ENCODE results near the gene HSPG2.
"Not testable (repeated sequence)": the region's sequence is repeated elsewhere in the genome, so short reads cannot be mapped to it uniquely, and the experiment has no call there.

Gene HSPG2

DNA sequence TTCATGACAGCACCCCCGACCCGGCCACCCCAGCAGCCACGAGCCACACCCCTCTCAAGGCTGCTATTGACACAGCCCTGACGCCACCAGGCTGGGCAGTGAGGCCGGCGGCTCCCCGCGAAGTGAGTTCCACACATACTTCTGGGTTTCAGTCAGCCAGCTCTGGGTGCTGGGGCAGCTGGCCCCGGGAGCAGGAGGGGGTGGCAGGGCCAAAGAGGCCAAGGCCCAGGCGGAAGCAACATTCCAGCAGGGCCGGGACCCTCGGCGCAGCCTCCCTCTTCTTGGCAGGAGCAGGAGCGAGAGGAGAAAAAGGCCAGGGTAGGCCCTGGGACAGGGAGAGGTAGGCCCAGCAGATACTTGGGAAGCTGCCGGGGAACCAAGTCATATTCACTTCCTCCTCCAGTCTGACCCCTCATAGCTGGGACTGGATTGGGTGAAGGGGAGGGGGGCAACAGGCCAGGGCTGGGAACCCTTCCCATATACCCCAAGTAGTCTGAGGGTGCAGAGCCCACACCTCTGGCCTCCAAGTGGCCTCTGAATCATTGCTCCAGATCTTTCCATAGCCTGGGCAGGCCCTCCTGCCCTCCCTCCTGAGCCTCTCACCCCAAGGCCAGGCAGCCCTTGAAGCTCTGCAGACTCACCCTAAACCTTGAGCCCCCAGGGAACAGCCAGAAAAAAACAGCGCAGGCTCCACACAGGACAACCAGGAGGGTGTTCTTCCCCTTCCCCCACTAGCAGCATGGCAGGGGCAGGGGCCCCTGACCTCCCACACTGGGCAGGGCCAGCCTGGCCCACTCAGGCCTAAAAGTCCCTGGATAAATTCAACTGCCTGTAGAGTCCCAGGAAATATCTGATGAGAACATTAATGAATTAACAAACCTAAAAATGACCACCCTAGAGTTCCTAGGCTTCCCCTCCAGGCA, 5.7 kb downstream of the HSPG2 start:
- no peak for DNase-seq

DNA sequence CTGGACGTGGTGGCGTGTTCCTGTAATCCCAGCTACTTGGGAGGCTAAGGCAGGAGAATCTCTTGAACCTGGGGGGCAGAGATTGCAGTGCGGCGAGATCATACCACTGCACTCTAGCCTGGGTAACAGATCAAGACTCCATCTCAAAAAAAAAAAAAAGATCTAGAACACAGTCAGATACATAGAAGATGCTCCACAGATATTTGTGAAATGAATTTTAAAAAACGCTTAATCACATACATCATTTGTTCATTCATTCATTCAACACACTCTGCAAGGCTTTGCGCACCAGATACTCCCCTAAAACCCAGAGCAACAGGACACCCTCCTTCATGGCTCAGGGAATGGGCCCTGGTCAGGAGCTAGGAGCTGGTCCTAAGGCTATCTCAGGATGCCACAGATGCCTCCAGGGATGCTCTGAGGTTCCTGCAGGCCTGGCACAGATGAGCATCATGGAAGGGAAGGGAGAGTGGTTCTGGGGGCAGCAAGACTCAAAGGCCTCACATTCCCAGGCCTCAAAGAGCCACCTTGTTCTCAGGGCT, 6.4 kb downstream of the HSPG2 start:
- no peak for DNase-seq

DNA sequence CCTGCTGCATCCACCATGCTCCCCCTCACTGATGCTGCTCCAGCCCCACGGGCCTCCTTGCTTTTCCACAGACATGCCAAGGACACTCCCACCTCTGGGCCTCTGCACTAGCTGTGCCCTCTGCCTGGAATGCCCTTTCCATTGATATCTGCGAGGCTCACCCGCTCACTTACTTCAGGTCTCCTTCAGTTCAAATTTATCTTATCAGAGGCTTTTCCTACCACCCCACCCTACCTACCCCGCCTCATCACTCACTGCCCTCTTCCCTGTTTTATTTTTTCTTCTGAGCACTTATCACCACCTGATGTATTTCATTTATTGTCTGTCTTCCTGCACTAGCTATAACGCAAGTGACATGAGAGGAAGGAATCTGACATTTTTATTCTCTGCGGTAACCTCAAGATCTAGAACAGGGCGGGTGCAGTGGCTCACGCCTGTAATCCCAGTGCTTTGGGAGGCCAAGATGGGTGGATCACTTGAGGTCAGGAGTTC, 7.0 kb downstream of the HSPG2 start:
- DNase-seq: no peak

DNA sequence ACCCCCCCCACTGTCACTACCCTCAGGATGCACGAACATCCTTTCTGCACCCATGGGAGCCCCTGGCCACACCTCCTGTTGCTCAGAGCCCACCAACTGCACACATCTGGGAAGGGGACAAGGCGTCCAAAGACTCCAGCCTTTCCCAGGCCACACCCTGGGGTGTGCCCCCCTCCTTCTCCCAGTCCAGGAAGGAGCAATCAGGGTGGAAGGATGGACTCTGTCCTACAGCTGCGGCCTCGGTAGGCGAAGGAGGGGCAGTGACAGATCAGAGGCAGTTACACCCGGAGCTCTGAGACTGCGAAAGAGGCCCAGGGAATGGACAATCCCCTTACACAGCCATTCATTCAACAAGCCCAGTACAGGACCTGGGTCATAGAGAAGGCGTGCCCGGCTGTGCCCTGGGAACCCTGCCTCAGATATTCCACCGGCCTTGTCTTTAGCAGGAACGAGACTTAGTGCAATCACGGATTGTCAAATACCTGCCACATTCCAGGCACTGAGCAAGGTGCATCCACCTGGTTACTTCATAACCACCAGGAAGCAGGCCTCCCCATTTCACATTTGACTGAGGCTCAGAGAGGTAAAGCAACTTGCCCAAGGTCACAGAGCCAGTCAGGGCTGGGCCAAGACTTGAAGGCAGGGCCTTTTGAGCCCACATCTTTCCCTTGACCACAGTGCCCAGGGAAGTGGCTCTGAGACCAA, 9.4 kb downstream of the HSPG2 start:
- DNase-seq: no peak

DNA sequence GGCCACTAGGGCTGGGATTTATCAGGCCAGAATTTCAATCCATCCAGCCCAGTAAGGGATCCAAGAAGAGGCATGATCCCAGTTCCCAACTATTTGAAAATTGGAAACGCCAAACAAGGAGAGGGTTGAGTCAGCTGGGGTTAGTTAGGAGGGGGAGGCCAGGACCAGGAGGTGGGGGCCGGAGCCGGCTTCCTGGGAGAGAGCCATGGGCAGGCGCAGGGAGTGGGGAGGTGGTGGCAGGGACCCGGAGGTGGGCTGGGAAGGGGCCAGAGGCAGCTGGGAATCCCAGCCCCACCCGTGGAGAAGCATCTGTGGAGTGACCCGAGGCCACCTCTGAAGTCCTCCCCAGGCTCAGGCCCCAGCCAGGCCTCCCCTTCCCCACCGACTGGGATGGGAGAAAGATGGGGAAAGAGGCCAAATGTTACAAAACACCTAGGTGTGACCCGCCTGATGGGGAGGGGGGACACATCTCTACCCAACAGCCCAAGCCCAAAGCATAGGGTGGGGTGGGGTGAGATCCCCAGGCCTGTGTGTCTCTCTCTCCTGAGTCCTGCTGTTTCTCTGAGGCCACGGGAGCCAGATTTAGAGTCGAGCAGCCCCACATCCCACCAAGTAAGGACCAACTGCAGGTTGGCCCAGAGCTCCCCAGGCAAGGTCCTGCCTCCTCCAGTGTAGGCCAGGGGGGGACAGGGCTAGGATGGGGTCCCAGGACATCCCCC, 10.1 kb downstream of the HSPG2 start:
- DNase-seq: no peak

DNA sequence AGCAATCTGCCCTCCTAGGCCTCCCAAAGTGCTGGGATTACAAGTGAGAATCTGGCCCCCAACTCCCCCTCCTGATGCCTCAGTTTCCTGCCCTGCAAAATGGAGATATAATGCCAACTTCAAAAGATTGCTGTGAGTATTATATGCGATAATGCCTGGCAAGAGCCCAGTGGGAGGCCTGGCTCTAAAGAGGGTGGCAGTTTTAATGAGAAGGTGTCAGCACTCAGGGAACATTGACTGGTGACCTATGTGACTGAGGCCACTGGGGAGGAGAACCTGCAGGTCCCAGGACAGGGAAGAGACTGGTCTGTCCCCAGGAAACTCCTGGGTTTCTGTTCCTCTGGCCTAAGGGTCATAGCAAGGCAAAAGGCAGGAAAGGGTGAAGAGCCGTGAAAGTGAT, 11.0 kb downstream of the HSPG2 start:
- no peak for DNase-seq

DNA sequence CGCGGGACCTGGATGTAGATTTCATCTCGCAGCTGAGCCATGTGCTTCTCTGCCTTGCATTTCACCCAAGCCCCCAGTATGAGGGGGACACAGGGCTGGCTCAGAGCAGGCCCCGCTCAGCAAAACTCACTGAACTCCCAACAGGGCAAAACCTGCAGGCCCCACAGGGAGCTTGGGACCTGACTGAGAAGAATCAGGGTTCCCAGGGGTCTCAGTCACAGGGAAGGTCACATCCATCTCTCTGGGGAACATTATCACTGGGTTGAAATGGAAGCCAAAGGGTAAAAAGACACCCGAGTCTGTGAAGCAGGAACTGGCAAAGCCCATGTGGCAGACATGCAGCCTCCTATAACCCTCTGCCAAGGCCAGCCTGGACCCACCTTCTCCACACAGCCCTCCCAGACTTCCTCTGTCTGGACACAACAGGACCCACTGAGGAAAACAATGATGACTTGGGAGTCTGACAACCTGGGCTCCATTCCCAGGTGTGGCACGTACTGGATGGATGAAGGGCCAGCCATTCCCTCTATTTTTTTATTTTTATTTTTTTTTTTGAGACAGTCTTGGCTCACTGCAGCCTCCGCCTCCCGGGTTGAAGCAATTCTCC, 11.7 kb downstream of the HSPG2 start:
- no peak for DNase-seq

DNA sequence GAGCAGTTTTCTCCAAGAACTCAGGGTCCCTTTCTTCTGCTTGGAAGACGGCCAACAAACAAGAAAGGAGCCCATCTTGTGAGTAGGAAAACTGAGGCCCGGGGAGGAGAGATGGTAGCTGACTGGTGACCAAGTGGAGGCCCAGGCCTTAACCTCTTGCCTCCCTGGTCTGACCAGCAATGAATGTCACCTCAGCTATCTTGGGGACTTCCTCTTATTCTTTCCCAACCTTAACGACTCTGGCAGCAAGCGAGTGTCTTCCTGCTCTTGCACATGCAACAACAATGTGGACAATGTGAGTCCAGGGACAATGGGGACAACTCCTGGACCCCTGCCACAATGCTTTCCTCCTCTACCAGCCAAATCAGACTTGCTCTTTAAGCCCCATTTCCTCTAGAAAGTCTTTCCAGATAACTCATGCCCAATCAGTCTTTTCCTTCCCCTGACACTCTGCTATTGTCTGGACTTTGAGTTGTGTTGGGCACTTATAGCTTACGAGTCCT, 12.6 kb downstream of the HSPG2 start:
- DNase-seq: no peak

DNA sequence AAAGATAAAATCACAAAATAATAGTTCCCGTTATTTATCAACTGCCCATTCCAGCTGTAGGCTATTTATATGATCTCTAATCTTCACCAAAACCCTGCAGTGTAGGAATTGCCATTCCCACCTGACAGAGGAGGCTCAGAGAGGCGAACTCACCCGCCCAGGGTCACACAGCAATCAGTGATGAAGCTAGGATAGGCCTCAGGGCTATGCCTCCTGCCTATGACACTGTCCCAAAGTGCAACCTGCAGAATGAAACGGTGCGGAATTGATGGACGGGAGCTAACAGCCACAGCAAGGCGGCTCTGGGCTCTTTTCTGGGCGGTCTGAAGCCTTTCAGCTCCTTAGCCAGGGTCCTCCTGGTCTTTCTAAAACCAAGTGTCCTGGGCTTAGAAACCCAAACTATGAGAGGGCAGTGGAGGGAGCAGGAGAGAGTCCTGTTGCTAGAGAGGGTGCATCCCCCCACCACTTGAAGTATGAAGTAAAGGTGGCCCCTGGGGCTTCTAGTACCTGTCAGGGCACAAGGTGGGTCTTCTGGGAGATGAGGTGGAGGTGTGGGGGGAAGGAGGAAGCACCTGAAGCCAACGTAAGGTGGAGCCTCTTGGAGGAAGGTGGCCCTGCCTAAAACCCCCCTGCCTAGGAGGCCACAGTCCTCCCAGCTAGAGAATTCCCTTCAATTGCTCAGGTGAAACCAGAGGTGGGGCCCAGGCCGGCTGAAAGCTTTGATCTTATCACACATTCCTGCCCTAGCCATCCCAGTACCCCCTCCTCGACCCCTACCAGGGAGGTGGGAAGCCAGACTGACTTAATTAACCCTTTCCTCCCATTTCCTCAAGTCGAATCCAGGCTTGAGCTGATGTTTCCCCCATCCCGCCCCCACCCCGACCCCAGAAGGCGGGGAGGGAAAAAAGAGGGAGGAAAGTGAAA, 14.8 kb downstream of the HSPG2 start:
- DNase-seq: no peak

DNA sequence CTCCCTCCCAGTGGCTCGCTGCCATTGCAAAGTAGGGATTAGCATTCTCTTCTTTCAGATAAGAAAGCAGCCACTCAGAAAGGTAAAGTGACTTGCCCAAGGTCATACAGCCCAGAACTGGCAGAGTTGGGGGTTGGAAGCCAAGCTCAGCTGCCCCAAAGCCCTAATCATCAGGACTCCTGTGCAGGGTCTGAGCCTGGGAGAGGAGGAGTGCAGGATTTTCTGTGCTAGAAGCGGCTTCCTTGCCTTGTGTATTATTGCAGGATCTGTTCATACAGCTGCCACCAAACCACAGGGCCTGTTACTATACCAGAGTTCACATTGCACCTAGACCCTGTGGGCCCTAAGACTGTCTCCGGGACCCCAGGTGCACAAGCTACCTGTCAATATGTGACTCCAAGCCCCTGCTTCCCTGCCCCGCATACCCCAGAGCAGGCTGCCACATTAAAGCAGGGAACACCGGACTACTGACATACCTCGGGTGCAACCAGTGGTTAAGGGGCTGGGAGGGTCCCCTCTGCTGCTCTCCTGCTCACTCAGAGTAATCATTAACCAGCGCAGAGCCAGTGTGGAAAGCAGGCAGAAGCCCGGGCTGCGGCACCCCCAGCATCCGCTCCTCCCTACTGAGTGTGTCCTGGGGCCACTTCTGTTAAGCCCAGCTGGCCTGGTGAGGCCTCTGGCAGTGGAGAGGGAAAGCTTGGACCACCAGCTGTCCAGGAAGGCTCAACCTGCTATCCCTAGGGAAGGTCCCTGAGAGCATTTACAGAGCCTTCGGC, 15.8 kb downstream of the HSPG2 start:
- DNase-seq: no peak

DNA sequence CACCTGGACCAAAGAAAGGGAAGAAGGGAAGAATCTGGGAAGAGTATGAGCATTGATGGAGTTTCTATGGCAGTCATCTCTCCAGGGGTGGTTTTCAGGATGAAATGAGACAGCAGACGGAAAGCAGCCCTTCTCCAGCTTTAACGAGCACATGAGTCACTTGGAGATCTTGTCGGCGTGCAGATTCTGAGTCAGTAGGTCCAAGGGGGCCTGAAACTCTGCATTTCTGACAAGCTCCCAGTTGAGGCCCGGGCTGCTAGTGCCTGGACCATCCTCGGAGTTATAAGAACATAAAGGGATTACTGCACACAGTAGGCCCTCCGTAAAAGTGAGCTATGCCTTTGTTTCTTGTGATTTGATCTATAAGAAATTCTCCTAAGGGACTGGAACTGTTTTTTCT, 17.6 kb downstream of the HSPG2 start:
- no peak for DNase-seq

DNA sequence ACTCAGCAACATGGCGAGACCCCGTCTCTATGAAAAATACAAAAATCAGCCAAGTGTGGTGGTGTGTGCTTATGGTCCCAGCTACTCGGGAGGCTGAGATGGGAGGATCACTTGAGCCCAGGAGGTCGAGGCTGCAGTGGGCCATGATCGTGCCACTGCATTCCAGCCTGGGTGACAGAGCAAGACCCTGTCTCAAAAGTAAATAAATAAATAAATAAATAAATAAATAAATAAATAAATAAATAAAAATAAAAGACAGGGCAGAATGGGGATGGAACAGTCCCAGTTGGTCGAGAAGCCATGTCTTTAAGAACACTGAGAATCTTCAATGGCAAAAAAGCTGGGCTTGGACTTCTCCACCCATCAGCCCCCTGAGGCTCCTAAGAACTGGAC, 19.9 kb downstream of the HSPG2 start:
- DNase-seq: not testable (repeated sequence)

DNA sequence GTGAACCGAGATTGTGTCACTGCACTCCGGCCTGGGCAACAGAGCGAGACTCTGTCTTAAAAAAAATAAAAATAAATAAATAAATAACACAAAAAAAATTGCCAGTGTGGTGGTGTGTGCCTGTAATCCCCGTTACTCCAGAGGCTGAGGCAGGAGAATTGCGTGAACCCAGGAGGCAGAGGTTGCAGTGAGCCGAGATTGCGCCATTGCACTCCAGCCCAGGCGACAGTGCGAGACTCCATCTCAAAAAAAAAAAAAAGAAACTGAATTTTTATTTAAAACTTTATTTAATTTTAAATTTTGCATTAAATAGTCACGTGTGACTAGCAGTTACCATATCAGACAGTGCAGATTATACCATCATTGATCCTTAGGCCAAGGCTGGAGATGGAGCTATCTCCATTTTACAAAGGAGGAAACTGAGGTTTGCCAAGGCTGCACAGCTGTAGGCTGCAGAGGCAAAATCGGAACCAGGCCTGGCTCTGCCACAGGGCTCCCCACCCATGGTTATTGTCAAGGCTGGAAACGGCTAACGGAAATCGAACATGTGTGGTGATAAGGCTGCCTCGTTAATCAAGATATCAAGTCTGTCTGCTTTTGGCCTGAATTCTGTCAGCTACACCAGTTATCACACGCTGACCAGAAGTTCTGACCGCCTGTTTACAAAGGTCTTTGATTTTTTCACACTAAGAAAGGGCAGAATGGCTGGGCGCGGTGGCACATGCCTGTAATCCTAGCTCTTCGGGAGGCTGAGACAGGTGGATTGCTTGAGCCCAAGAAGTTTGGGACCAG, 20.5 kb downstream of the HSPG2 start:
- DNase-seq: no peak

DNA sequence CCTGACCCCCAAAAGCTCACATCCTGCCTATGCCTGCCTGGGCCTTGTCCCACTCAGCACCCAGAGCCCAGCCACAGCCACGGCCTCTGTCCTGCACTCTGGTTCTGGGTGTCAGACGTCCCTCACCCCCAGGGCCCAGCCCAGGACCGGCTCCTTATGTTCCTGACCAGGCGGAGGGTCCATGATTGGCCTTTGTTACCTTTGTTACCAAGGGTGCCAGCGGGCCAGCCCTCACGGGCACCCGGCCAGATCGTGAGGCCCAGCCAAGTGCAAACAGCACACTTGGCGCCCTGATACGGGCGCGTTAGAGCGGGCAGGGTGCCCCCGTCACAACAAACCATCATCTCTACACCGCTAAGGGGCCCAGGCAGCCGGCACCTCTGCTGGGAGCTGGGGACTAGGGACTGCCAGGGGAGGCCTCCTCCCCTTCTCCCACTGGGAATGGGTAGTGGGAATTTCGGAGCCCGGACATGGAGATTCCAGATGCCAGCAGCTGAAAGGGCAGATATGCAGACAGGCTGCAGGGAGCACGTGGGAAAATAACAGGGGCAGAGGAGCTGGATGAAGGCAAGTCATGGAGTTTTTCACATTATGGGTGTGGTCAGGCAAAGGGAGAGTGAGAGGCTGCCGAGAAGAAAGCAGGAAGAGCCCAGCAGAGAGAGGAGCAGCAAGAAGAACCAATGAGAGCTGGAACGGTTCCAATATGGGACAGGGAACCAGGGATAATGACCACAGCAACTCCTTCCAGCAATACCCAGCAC, 22.1 kb downstream of the HSPG2 start:
- no peak for DNase-seq

DNA sequence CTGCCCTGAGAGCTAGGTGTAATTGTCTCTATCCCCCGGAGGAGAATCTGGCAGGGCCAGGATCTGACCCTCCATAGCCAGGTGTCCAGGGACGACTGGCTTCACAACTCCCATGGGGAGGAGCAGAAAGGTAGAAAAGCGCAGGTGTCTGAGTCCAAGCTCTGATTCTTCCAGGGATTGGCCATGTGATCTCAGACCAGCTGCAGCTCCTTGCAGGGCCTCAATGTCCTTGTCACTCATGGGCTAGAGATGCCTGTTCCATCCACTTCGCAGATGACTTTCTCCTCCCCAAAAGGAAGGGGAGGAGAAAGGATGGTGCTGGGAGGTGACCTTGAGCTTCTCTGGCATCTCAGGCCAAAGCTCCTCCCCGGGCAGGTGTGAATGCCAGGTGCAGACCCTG, 22.7 kb downstream of the HSPG2 start:
- DNase-seq: no peak

DNA sequence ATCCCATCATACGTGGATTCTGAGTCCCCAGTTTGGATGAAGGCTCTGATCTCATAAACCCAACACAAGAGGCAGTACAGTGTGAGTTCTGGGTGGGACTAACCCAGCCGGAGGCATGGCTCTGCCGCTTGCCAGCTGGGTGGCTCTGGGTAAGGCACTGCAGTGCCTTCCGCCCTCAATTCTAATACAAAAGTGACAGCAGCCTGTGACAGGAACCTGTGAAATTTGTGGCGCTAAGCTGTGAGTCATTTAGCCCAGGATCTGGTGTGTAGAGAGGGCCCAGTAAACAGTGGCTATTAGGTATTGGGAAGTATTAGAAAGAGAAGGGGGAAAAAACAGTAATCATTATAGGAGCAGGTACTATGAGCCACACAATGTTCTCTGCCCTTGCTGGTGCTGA, 23.3 kb downstream of the HSPG2 start:
- no peak for DNase-seq

DNA sequence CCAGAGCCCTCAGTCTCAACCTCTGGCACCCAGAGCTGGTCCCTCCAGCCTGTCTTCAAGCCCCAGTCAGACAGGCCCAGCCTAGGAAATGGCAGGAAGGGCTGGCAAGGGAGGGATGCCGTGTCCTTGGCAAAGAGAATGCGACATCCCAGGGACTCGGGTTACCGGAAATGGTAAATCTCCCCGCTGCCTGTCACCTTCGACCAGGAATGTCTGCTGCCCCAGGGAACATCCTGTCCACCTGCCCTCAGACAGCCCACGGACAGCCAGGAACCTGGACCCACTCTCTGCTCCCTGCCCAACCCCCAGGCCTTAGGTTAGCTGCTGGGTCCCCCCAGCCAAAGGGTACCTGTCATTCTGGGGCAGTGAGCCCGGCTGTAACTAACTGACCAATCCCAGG, 23.9 kb downstream of the HSPG2 start:
- DNase-seq: no peak

DNA sequence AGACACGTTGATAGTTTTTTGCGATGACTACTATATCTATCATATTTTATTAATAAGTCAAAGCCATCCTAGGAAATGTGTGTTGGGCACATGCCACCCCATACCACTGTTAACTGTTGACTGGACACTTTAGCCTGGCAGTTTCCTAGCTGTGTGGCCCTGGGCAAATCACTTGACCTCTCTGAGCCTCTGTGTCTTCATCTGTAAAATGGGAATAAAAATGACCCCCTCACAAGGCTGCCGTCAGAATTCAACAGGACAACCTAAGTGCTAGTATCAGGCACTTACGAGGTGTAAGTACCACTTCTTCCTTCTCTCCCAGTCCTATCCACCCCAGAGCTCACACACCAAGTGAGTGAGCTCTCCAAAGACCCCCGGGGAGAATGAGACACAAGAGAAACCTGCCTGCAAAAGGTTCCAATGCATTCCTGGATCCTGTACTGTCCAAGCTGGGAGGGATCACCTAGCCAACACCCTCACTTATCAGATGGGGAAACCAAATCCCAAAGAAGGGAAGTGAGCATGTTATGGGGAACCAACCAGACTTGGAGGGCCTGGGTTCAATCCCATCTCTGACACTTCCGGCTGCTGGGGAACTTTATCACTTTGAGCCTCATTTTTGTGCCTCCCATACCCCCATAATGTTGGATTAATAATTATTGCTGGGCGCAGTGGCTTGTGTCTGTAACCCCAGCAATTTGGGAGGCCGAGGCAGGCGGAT, 24.9 kb downstream of the HSPG2 start:
- DNase-seq: no peak
